Tibial nerve (tissue), 4 donors: ENCODE measurements around the gene DDI1.

Source experiments
- CTCF ChIP-seq, 5 experiments: fragments of 200-600 bp in 3 of 5; fragments of 450-650 bp in 2 of 5; sonication (generic) in 3 of 5; IDR thresholded peaks; one replicate each; pipeline ENCODE4 v1.5.1; 2016 to 2019; ENCODE audit warnings: antibody characterized with exemption in 5 of 5, mild to moderate bottlenecking in 3 of 5, moderate library complexity in 2 of 5
- EP300 ChIP-seq, 2 donors: sonication (generic); formaldehyde crosslinking; IDR thresholded peaks; one replicate each; pipeline ENCODE4 v1.6.1; 2017; ENCODE audit warnings: antibody characterized with exemption in 2 of 2, mild to moderate bottlenecking in 1 of 2

- TF ChIP-seq EP300 (IDR thresholded peaks at IDR 0.05) (no peak), CTCF (IDR thresholded peaks at IDR 0.05) (no peak)
These were observed 35.6 kb upstream of the DDI1 start for GRCh38 chr11:104000798-104001197.
